Pancreas (tissue), 10 donors: ENCODE data around the gene HBQ1. TPM values are rescaled to one million over a fixed set of nuclear protein-coding genes. Genes with fewer than 3 reads are reported as not detected.
"Not testable (repeated sequence)": the region's sequence is repeated elsewhere in the genome, so short reads cannot be mapped to it uniquely, and the experiment has no call there.

Experiments used
- ATAC-seq, 4 donors: fragments of 200-7000 bp; cut with Tn5 transposase; one replicate each; pipeline versions ENCODE4 v1.8.0 to v1.9.1; 2020; ENCODE audit warnings: mild to moderate bottlenecking in 4 of 4, moderate library complexity in 4 of 4
- DNase-seq, 6 donors: peaks; one replicate each; pipeline ENCODE4 v3.0.0-alpha.2; 2020
- FAIRE-seq: peaks from 2 replicates; lab custom pipeline; 2012; peaks lifted over from hg19 to GRCh38; lab: Jason Lieb, UNC
- H3K27ac ChIP-seq, 4 donors: fragments of 200-600 bp; sonication (generic); 1 replicate in 3 of 4; 2 replicates in 1 of 4; pipeline versions ENCODE4 v1.5.0 to v1.8.0; 2020
- H3K27me3 ChIP-seq, 4 donors: fragments of 200-600 bp; one replicate each; pipeline ENCODE4 v1.8.0; 2021
- H3K36me3 ChIP-seq, 3 donors: fragments of 200-600 bp; sonication (generic) in 1 of 3; one replicate each; pipeline versions ENCODE4 v1.5.0 to v1.8.0; 2020 to 2021
- H3K4me1 ChIP-seq, 3 donors: fragments of 200-600 bp; one replicate each; pipeline ENCODE4 v1.8.0; 2021
- H3K4me3 ChIP-seq, 4 donors: fragments of 200-600 bp; sonication (generic) in 2 of 4; one replicate each; pipeline versions ENCODE4 v1.5.0 to v1.8.0; 2020 to 2021
- H3K9me3 ChIP-seq, 4 donors: fragments of 200-600 bp; one replicate each; pipeline ENCODE4 v1.8.0; 2021
- CTCF ChIP-seq, 4 donors: fragments of 200-600 bp; sonication (generic) in 3 of 4; IDR thresholded peaks; one replicate each; pipeline versions ENCODE4 v1.5.0 to v1.8.0; 2021; ENCODE audit warnings: antibody characterized with exemption in 4 of 4
- WGBS, 2 donors: extraction: QIAGEN DNeasy Blood & Tissue Kit; methylation state at CpG; one replicate each; pipeline ENCODE4 v1.1.7; 2013; 5-methylcytosine and 5-hydroxymethylcytosine counted together
- intact Hi-C, 3 donors: fragments of 100-400 bp; cut with DNase I; formaldehyde crosslinking; loops; one replicate each; pipeline versions ENCODE4 v1.11.1 to v1.14.2; 2022
- polyA plus RNA-seq, 2 donors: library from polyadenylated mRNA; stranded (reverse); fragments of 200-250 nt; gene quantifications; one replicate each; pipeline ENCODE4 v1.2.3, GENCODE V29; 2013
- total RNA-seq, 6 donors: library from RNA; stranded (reverse); fragmentation: NEBNext Ultra II Directional in 4 of 6; extraction: Animal tissue kit (Norgen Biotek cat#: 25700) in 4 of 6; gene quantifications; one replicate each; pipeline versions ENCODE4 v1.2.1 to v1.2.4, GENCODE V29; 2021 to 2023
- donor health status: healthy with polysubstance abuse.
- donor health status: DM: no; HTN: no; CAD: no; lungs with moderate emphysema.
- donor health status: DM: no; HTN: no; CAD: no.
- donor health status: control.
- donor health status: control.
- donor health status: Bipolar disorder and iron deficiency.
- donor health status: DM: yes; HTN: yes; CAD: no.
- donor health status: DM: no; HTN: no; CAD: no.
- donor health status: DM: no; HTN: no; CAD: no.
- donor health status: DM: yes; HTN: yes; CAD: no.

Gene HBQ1
- total and polyA plus RNA-seq, 8 donors: 0.32 TPM; not detected in 7

GRCh38 chr16:175011-175949 is 5.0 kb upstream of the HBQ1 start:
- 29 to 37% methylated on average over 8 of the region's 8 CpGs for WGBS, 2 donors
- peaks cover 0 to under 1% (median 0%) of the 10 kb centered on the region in 3 donors for H3K4me1 ChIP-seq
- H3K27me3 ChIP-seq: peaks cover 3 to 38% (median 14%) of the 10 kb centered on the region in 4 donors
- no peaks in the 10 kb centered on the region for H3K36me3 ChIP-seq
- DNase-seq (no peak), ATAC-seq (no peak), FAIRE-seq (no peak)
- H3K9me3 ChIP-seq: no peaks in the 10 kb centered on the region
- no peak overlapping the region for H3K4me3 ChIP-seq
- no peak overlapping the region for H3K27ac ChIP-seq
- no peak for TF ChIP-seq CTCF (IDR thresholded peaks at IDR 0.05)
- intact Hi-C loops: no loop called here

GRCh38 chr16:176006-176405 is 4.3 kb upstream of the HBQ1 start:
- H3K4me1 ChIP-seq, DNase-seq, H3K9me3 ChIP-seq, H3K36me3 ChIP-seq, H3K27ac ChIP-seq, H3K4me3 ChIP-seq, ATAC-seq, FAIRE-seq, intact Hi-C loops: not testable (repeated sequence)
- WGBS, 2 donors: 1% methylated on average over 20 to 27 of the region's 39 CpGs
- H3K27me3 ChIP-seq: peaks cover 3 to 36% (median 14%) of the 10 kb centered on the region in 4 donors

- H3K27ac ChIP-seq, H3K9me3 ChIP-seq, FAIRE-seq, DNase-seq, H3K4me3 ChIP-seq, ATAC-seq, H3K36me3 ChIP-seq, intact Hi-C loops: not testable (repeated sequence)
- 2 to 4% methylated on average over 13 to 41 of the region's 88 CpGs for WGBS, 2 donors
- H3K4me1 ChIP-seq: peaks cover 10 to 14% (median 10%) of the 10 kb centered on the region in 3 donors
- H3K27me3 ChIP-seq: peaks cover 3 to 29% (median 12%) of the 10 kb centered on the region in 4 donors
Measured at GRCh38 chr16:176477-177382, 3.5 kb upstream of the HBQ1 start, which contains the start of gene HBA1. Gene HBA1 (plus strand): TSS chr16:176680. CDS start chr16:176717, 37 bp downstream.

GRCh38 chr16:177394-177822 is 2.9 kb upstream of the HBQ1 start:
- H3K27me3 ChIP-seq: peaks cover 3 to 28% (median 12%) of the 10 kb centered on the region in 4 donors
- no peaks in the 10 kb centered on the region for H3K9me3 ChIP-seq
- no peak for ATAC-seq

More at GRCh38 chr16:177394-177822, 2.9 kb upstream of the HBQ1 start:
- H3K4me1 ChIP-seq: peaks cover 10 to 14% (median 10%) of the 10 kb centered on the region in 3 donors
- intact Hi-C loops: no loop called here
- 5 to 6% methylated on average over 13 of the region's 13 CpGs for WGBS, 2 donors
- no peak overlapping the region for H3K4me3 ChIP-seq
- no peak for TF ChIP-seq CTCF (IDR thresholded peaks at IDR 0.05)
- no peak for DNase-seq
- no peaks in the 10 kb centered on the region for H3K36me3 ChIP-seq
- no peak overlapping the region for H3K27ac ChIP-seq
- FAIRE-seq: no peak
